Transverse colon (tissue), 4 donors: Measurements from ENCODE around the gene PHRF1.

Experiments used
- CTCF ChIP-seq, 5 experiments: fragments of 200-600 bp in 3 of 5; fragments of 450-650 bp in 2 of 5; sonication (generic) in 3 of 5; IDR thresholded peaks; 1 replicate in 2 of 5; 2 replicates in 3 of 5; pipeline ENCODE4 v1.5.1; 2016 to 2017; ENCODE audit warnings: antibody characterized with exemption in 5 of 5, inconsistent platforms in 3 of 5, mild to moderate bottlenecking in 2 of 5, moderate library complexity in 1 of 5
- EP300 ChIP-seq: sonication (generic); formaldehyde crosslinking; IDR thresholded peaks from one replicate; pipeline ENCODE4 v1.6.1; 2017; ENCODE audit warnings: antibody characterized with exemption, low read depth
- POLR2A ChIP-seq: fragments of 450-650 bp; IDR thresholded peaks from one replicate; pipeline ENCODE4 v1.6.1; 2016; ENCODE audit warnings: antibody characterized with exemption, mild to moderate bottlenecking, moderate library complexity
- POLR2AphosphoS5 ChIP-seq, 3 donors: sonication (generic); formaldehyde crosslinking; IDR thresholded peaks; one replicate each; pipeline ENCODE4 v1.6.1; 2016; ENCODE audit warnings: antibody characterized with exemption in 3 of 3

GRCh38 chr11:545171-545570 lies 31.1 kb upstream of the PHRF1 start:
- TF ChIP-seq POLR2A (no peak), POLR2AphosphoS5 (IDR thresholded peaks at IDR 0.05) (no peak), CTCF (IDR thresholded peaks at IDR 0.05) (no peak), EP300 (no peak)
